H1 (cell line): ENCODE data around the gene IL36B. TPM values are rescaled to one million over a fixed set of nuclear protein-coding genes. Genes with fewer than 3 reads are reported as not detected.

ENCODE experiments used
- CTCF ChIA-PET: fragments of 300-600 bp; sonication (Branson Sonifier 250); formaldehyde crosslinking; loops from one replicate; lab custom pipeline; 2021; ENCODE audit not compliant: partially characterized antibody; lab: Charles Lee
- POLR2A ChIA-PET: fragments of 300-600 bp; sonication (Branson Sonifier 250); formaldehyde crosslinking; loops from one replicate; lab custom pipeline; 2021; ENCODE audit warnings: inconsistent platforms; ENCODE audit not compliant: partially characterized antibody; lab: Charles Lee
- DNase-seq, 2 experiments: peaks; one replicate each; pipeline versions ENCODE4 v3.0.0 to v3.0.0-alpha.2; 2010 to 2022; ENCODE audit warnings: low spot score in 2 of 2, low read depth in 1 of 2, mixed read lengths in 1 of 2
- FAIRE-seq: peaks from 2 replicates; lab custom pipeline; 2011; peaks lifted over from hg19 to GRCh38; lab: Jason Lieb, UNC
- H2AFZ ChIP-seq: 2 replicates; pipeline ENCODE4 v1.8.1; 2012; ENCODE audit warnings: low read length, inconsistent platforms
- H2AK5ac ChIP-seq: 2 replicates; pipeline ENCODE4 v1.6.1; 2013; ENCODE audit warnings: low read depth, low read length
- H2BK120ac ChIP-seq: replicated peaks from 2 replicates; pipeline ENCODE3; 2013; ENCODE audit warnings: low read depth, low read length, inconsistent platforms
- H2BK12ac ChIP-seq: 2 replicates; pipeline ENCODE4 v1.6.1; 2013; ENCODE audit warnings: low read depth, low read length
- H2BK15ac ChIP-seq: 2 replicates; pipeline ENCODE4 v1.6.1; 2013; ENCODE audit warnings: low read length
- H2BK20ac ChIP-seq: 2 replicates; pipeline ENCODE4 v1.6.1; 2013; ENCODE audit warnings: low read length
- H2BK5ac ChIP-seq: 2 replicates; pipeline ENCODE4 v1.6.1; 2013; ENCODE audit warnings: low read depth, low read length
- H3K14ac ChIP-seq: 2 replicates; pipeline ENCODE4 v1.6.1; 2013; ENCODE audit warnings: inconsistent platforms; ENCODE audit not compliant: insufficient read length
- H3K18ac ChIP-seq: 2 replicates; pipeline ENCODE4 v1.6.1; 2013; ENCODE audit warnings: low read length; ENCODE audit errors: extremely low read depth
- H3K23ac ChIP-seq: 2 replicates; pipeline ENCODE4 v1.6.1; 2013; ENCODE audit warnings: inconsistent platforms; ENCODE audit not compliant: insufficient read length
- H3K23me2 ChIP-seq: 2 replicates; pipeline ENCODE4 v1.6.1; 2013; ENCODE audit warnings: low read depth, low read length
- H3K27ac ChIP-seq: 2 replicates; pipeline ENCODE4 v1.6.1; 2011; ENCODE audit warnings: low read depth, low read length, inconsistent platforms
- H3K27me3 ChIP-seq, 4 experiments: replicated peaks in 1 of 4; 1 replicate in 1 of 4; 2 replicates in 3 of 4; pipeline versions ENCODE4 v1.6.1 to v1.8.1; 2011 to 2013; ENCODE audit warnings: low read length in 3 of 4, mild to moderate bottlenecking in 3 of 4, inconsistent platforms in 2 of 4, mixed read lengths in 2 of 4, moderate library complexity in 1 of 4; ENCODE audit not compliant: control insufficient read depth in 3 of 4, insufficient read depth in 3 of 4; ENCODE audit errors: extremely low read depth in 1 of 4
- H3K36me3 ChIP-seq, 4 experiments: 2 replicates each; pipeline versions ENCODE4 v1.6.1 to v1.8.1; 2011 to 2013; ENCODE audit warnings: mild to moderate bottlenecking in 4 of 4, low read length in 3 of 4, moderate library complexity in 2 of 4, control low read depth in 1 of 4, inconsistent platforms in 1 of 4; ENCODE audit not compliant: insufficient read depth in 4 of 4, control insufficient read depth in 2 of 4
- H3K4ac ChIP-seq: replicated peaks from 2 replicates; pipeline ENCODE3; 2013; ENCODE audit warnings: low read length, low read depth, mixed read lengths, inconsistent platforms; ENCODE audit not compliant: insufficient read length
- H3K4me1 ChIP-seq, 4 experiments: replicated peaks in 1 of 4; 1 replicate in 1 of 4; 2 replicates in 3 of 4; pipeline versions ENCODE4 v1.6.1 to v1.8.1; 2011 to 2013; ENCODE audit warnings: low read length in 3 of 4, inconsistent platforms in 2 of 4, mixed read lengths in 1 of 4; ENCODE audit not compliant: insufficient read depth in 4 of 4, control insufficient read depth in 3 of 4
- H3K4me2 ChIP-seq, 2 experiments: 2 replicates each; pipeline versions ENCODE4 v1.6.1 to v1.8.1; 2011 to 2013; ENCODE audit warnings: low read depth in 2 of 2, low read length in 2 of 2, control low read depth in 1 of 2, inconsistent platforms in 1 of 2, mild to moderate bottlenecking in 1 of 2; ENCODE audit not compliant: insufficient read depth in 1 of 2
- H3K4me3 ChIP-seq, 4 experiments: fragments of 200-600, 300-600 bp in 1 of 4; sonication (generic), shearing (Covaris generic), sonication (Bioruptor Twin) in 1 of 4; 2 replicates each; pipeline versions ENCODE4 v1.5.1 to v1.8.1; 2011 to 2016; ENCODE audit warnings: low read length in 4 of 4, low read depth in 3 of 4, control low read depth in 2 of 4, inconsistent platforms in 2 of 4, mild to moderate bottlenecking in 2 of 4, mixed read lengths in 1 of 4, moderate library complexity in 1 of 4; ENCODE audit not compliant: insufficient read depth in 2 of 4; ENCODE audit errors: extremely low read depth in 1 of 4
- H3K56ac ChIP-seq: replicated peaks from 2 replicates; pipeline ENCODE3; 2013; ENCODE audit warnings: low read depth, mild to moderate bottlenecking, mixed read lengths, low read length, inconsistent platforms; ENCODE audit not compliant: insufficient read length
- H3K79me1 ChIP-seq: 2 replicates; pipeline ENCODE4 v1.6.1; 2013; ENCODE audit warnings: low read depth, low read length, control low read depth
- H3K79me2 ChIP-seq, 2 experiments: 2 replicates each; pipeline versions ENCODE4 v1.6.1 to v1.8.1; 2012 to 2013; ENCODE audit warnings: low read length in 2 of 2, mild to moderate bottlenecking in 2 of 2, inconsistent platforms in 1 of 2; ENCODE audit not compliant: insufficient read depth in 2 of 2, control insufficient read depth in 1 of 2
- H3K9ac ChIP-seq, 4 experiments: replicated peaks in 1 of 4; 1 replicate in 1 of 4; 2 replicates in 3 of 4; pipeline versions ENCODE4 v1.6.1 to v1.8.1; 2011 to 2013; ENCODE audit warnings: low read depth in 3 of 4, low read length in 3 of 4, control low read depth in 2 of 4, mild to moderate bottlenecking in 2 of 4, moderate library complexity in 2 of 4, inconsistent platforms in 1 of 4; ENCODE audit errors: extremely low read depth in 1 of 4
- H3K9me3 ChIP-seq, 2 experiments: 2 replicates each; pipeline versions ENCODE4 v1.6.1 to v1.8.1; 2012 to 2013; ENCODE audit warnings: mild to moderate bottlenecking in 2 of 2, moderate library complexity in 2 of 2, control low read depth in 1 of 2, inconsistent platforms in 1 of 2, low read depth in 1 of 2, low read length in 1 of 2, mixed read lengths in 1 of 2; ENCODE audit not compliant: insufficient read depth in 2 of 2
- H4K20me1 ChIP-seq, 2 experiments: replicated peaks in 1 of 2; 2 replicates each; pipeline versions ENCODE3 to v1.8.1; 2011 to 2013; ENCODE audit warnings: inconsistent platforms in 2 of 2, low read length in 2 of 2, mild to moderate bottlenecking in 1 of 2; ENCODE audit not compliant: insufficient read depth in 2 of 2, control insufficient read depth in 1 of 2
- H4K5ac ChIP-seq: 2 replicates; pipeline ENCODE4 v1.6.1; 2013; ENCODE audit warnings: low read length, low read depth, mixed read lengths, inconsistent platforms; ENCODE audit not compliant: insufficient read length
- H4K8ac ChIP-seq: 2 replicates; pipeline ENCODE4 v1.8.0; 2013; ENCODE audit warnings: mild to moderate bottlenecking, moderate library complexity, low read length, inconsistent platforms; ENCODE audit not compliant: insufficient read depth; ENCODE audit errors: extremely low read depth
- H4K91ac ChIP-seq: replicated peaks from 2 replicates; pipeline ENCODE3; 2013; ENCODE audit warnings: low read length, mixed read lengths, inconsistent platforms; ENCODE audit not compliant: insufficient read length
- CHD1 ChIP-seq: IDR thresholded peaks from 2 replicates; pipeline ENCODE4 v1.6.1; 2012; ENCODE audit warnings: low read depth, low read length, improper control_type of control experiment
- EP300 ChIP-seq, 2 experiments: IDR thresholded peaks; 1 replicate in 1 of 2; 2 replicates in 1 of 2; pipeline ENCODE4 v1.6.1; 2011 to 2012; ENCODE audit warnings: low read depth in 2 of 2, low read length in 2 of 2, mild to moderate bottlenecking in 2 of 2, borderline replicate concordance in 1 of 2, inconsistent platforms in 1 of 2, moderate library complexity in 1 of 2
- EZH2 ChIP-seq: fragments of 200-600 bp; sonication (generic); IDR thresholded peaks from 2 replicates; pipeline ENCODE4 v1.7.1; 2012; ENCODE audit warnings: low read depth, mild to moderate bottlenecking, moderate library complexity, low read length, inconsistent platforms; ENCODE audit not compliant: severe bottlenecking
- FOSL1 ChIP-seq: IDR thresholded peaks from 2 replicates; pipeline ENCODE4 v1.6.1; 2011; ENCODE audit warnings: mild to moderate bottlenecking, low read depth, low read length, moderate library complexity; ENCODE audit not compliant: insufficient read depth
- HDAC2 ChIP-seq, 2 experiments: fragments of 300-600 bp in 1 of 2; sonication (generic) in 1 of 2; IDR thresholded peaks; 2 replicates each; pipeline ENCODE4 v1.6.1; 2011 to 2012; ENCODE audit warnings: low read depth in 2 of 2, low read length in 2 of 2, mild to moderate bottlenecking in 2 of 2, moderate library complexity in 2 of 2, borderline replicate concordance in 1 of 2, inconsistent platforms in 1 of 2
- HDAC6 ChIP-seq: IDR thresholded peaks from one replicate; pipeline ENCODE4 v1.7.1; 2012; ENCODE audit warnings: low read depth, mild to moderate bottlenecking, inconsistent platforms, low read length, moderate library complexity
- KDM4A ChIP-seq: IDR thresholded peaks from one replicate; pipeline ENCODE4 v1.7.1; 2012; ENCODE audit warnings: low read depth, mild to moderate bottlenecking, moderate library complexity, low read length, inconsistent platforms; ENCODE audit not compliant: severe bottlenecking
- KDM5A ChIP-seq: fragments of 200-600 bp; IDR thresholded peaks from 2 replicates; pipeline ENCODE4 v1.7.1; 2012; ENCODE audit warnings: mild to moderate bottlenecking, low read length, inconsistent platforms, mixed read lengths
- RNF2 ChIP-seq: fragments of 200-900, 300-1000 bp; sonication (generic); IDR thresholded peaks from 2 replicates; pipeline ENCODE4 v1.7.1; 2016; ENCODE audit warnings: borderline replicate concordance, low read depth, mild to moderate bottlenecking, antibody characterized with exemption, low read length; ENCODE audit not compliant: poor library complexity, severe bottlenecking; ENCODE audit errors: missing control alignments
- SAP30 ChIP-seq: fragments of 300-600 bp; sonication (generic); IDR thresholded peaks from 2 replicates; pipeline ENCODE4 v1.7.1; 2012; ENCODE audit warnings: low read length, moderate library complexity, mild to moderate bottlenecking, inconsistent platforms; ENCODE audit not compliant: insufficient read depth, insufficient replicate concordance
- SP1 ChIP-seq: IDR thresholded peaks from 2 replicates; pipeline ENCODE4 v1.6.1; 2011; ENCODE audit warnings: low read depth, low read length
- TEAD4 ChIP-seq: IDR thresholded peaks from 2 replicates; pipeline ENCODE4 v1.6.1; 2012; ENCODE audit warnings: low read depth, low read length, inconsistent platforms, mixed read lengths
- WGBS, 2 experiments: shearing (Covaris generic) in 1 of 2; methylation state at CpG; one replicate each; pipeline versions ENCODE4 v1.1.6 to v1.1.7; 2013 to 2015; ENCODE audit warnings: low lambda C conversion rate in 2 of 2, mixed read lengths in 2 of 2, inconsistent platforms in 1 of 2, low coverage in 1 of 2, missing lambda C conversion rate in 1 of 2; ENCODE audit not compliant: insufficient replicate concordance in 2 of 2, insufficient coverage in 1 of 2, insufficient read length in 1 of 2; ENCODE audit errors: extremely low coverage in 1 of 2, missing lambda C conversion rate in 1 of 2; 5-methylcytosine and 5-hydroxymethylcytosine counted together
- polyA plus RNA-seq, 7 experiments: library from polyadenylated mRNA; depleted of rRNA in 3 of 7; stranded (reverse) in 5 of 7; unstranded in 2 of 7; fragments of >200 nt in 5 of 7; fragments of 200-250 nt in 2 of 7; gene quantifications; 1 replicate in 5 of 7; 2 replicates in 1 of 7; 4 replicates in 1 of 7; pipeline versions ENCODE4 v1.2.1 to v1.2.3, GENCODE V29; 2011 to 2013; ENCODE audit warnings: missing spikeins in 2 of 7, mixed read lengths in 2 of 7
- total RNA-seq: library from RNA; stranded (reverse); fragmentation: NEBNext Ultra II Directional; extraction: Animal tissue kit (Norgen Biotek cat#: 25700); gene quantifications from 2 replicates; pipeline ENCODE4 v1.2.1, GENCODE V29; 2021

IL36B gene
- total and polyA plus RNA-seq, 2 of the 8 experiments (the other 6 are each of a cell fraction or from before 2014, with no cell fraction given): not detected

DNA sequence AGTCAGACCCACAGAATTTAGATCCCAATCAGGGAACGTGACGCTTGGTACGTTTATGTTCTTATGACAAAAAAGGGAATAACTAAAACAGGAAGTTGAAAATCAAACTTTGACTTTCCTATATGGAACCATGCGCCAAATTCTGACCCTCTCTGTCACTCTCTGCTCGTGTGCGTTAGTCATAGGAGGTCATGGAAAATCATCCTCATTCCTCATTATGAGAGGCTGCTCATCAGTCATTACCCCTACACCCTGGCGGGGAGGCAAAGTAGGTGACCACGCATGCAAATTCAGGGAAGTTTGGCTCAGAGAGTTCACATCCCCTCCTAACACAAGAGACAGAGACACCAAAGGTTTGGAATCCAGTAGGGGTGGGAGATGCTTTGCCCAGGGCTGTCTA is 30.6 kb upstream of the IL36B start:
- Histone ChIP-seq H3K36me3 (no peaks in the 10 kb centered on the region), H3K18ac (no peak overlapping the region), H3K9me3 (no peaks in the 10 kb centered on the region), H3K56ac (no peak overlapping the region), H3K79me2 (no peaks in the 10 kb centered on the region), H3K27me3 (no peaks in the 10 kb centered on the region; a peak in 1 of 7 replicates), H3K14ac (no peak overlapping the region), H3K23ac (no peak overlapping the region), H3K9ac (no peak overlapping the region), H4K91ac (no peak overlapping the region), H4K20me1 (no peaks in the 10 kb centered on the region), H2BK15ac (no peak overlapping the region), H4K5ac (no peak overlapping the region), H2AFZ (no peak overlapping the region), H3K4me2 (no peak overlapping the region), H3K79me1 (no peaks in the 10 kb centered on the region), H2AK5ac (no peak overlapping the region), H3K23me2 (no peaks in the 10 kb centered on the region), H3K27ac (no peak overlapping the region), H3K4ac (no peak overlapping the region), H4K8ac (no peak overlapping the region), H2BK5ac (no peak overlapping the region), H2BK20ac (no peak overlapping the region), H3K4me1 (peaks cover 0 to 2% (median 0%) of the 10 kb centered on the region in 4 experiments; a peak in 1 of 7 replicates), H2BK120ac (no peak overlapping the region), H2BK12ac (no peak overlapping the region), H3K4me3 (no peak overlapping the region)
- ChIA-PET CTCF (interaction anchor here (0.9 to 11.0 kb wide), 4 partner anchors 9 to 114 kb away, joined by 3 to 159 read pairs (median 4); no protein-coding TSS in a partner anchor), POLR2A (no interaction called here)
- DNase-seq: no peak
- no peak for FAIRE-seq
- 93% methylated on average over 8 of the region's 8 CpGs; no CpG with 5 or more reads in 1 of the 2 experiments for WGBS, 2 experiments
- TF ChIP-seq HDAC2 (IDR thresholded peaks at IDR 0.05; ENCODE audit: borderline replicate concordance in 1 of 2, low read depth in 2 of 2, low read length in 2 of 2) (no peak), KDM4A (no peak), RNF2 (no peak), FOSL1 (no peak), KDM5A (no peak), SP1 (no peak), HDAC6 (no peak), EZH2 (no peak), TEAD4 (no peak), CHD1 (no peak), EP300 (IDR thresholded peaks at IDR 0.05; ENCODE audit: borderline replicate concordance in 1 of 2, low read depth in 2 of 2, low read length in 2 of 2) (no peak), SAP30 (no peak)
